GM20431 (cell line): Measurements from ENCODE around the gene DNAAF6.

ENCODE experiments used
- in situ Hi-C: fragments of 300-500 bp; cut with MseI, MboI; formaldehyde crosslinking; loops from one replicate; pipeline ENCODE4 v1.15.0; 2020; ENCODE audit warnings: low sequenced_read_pairs; ENCODE audit not compliant: unreplicated experiment

Gene DNAAF6

GRCh38 chrX:107290019-107290418 lies 83.6 kb downstream of the DNAAF6 start:
- in situ Hi-C loops = no loop called here

GRCh38 chrX:107293056-107293455 lies 86.6 kb downstream of the DNAAF6 start:
- in situ Hi-C loops = no loop called here
